Skeletal muscle tissue (tissue), 4 donors: Measurements from ENCODE around the gene SREK1IP1. TPM values are rescaled to one million over a fixed set of nuclear protein-coding genes. Genes with fewer than 3 reads are reported as not detected.

Experiments used
- H3K27ac ChIP-seq: one replicate; pipeline ENCODE4 v1.7.0; 2013; ENCODE audit warnings: mild to moderate bottlenecking, low read depth, low read length, inconsistent platforms
- H3K27me3 ChIP-seq, 3 donors: one replicate each; pipeline ENCODE4 v1.7.0; 2013; ENCODE audit warnings: low read length in 3 of 3; ENCODE audit not compliant: control insufficient read depth in 3 of 3, insufficient read depth in 3 of 3
- H3K36me3 ChIP-seq, 3 donors: one replicate each; pipeline ENCODE4 v1.7.0; 2013; ENCODE audit warnings: low read length in 3 of 3; ENCODE audit not compliant: control insufficient read depth in 3 of 3, insufficient read depth in 3 of 3
- H3K4me1 ChIP-seq, 3 donors: one replicate each; pipeline ENCODE4 v1.7.0; 2013; ENCODE audit warnings: low read length in 3 of 3, mild to moderate bottlenecking in 3 of 3; ENCODE audit not compliant: control insufficient read depth in 3 of 3, insufficient read depth in 3 of 3
- H3K4me3 ChIP-seq, 3 donors: one replicate each; pipeline ENCODE4 v1.7.0; 2013; ENCODE audit warnings: low read length in 3 of 3
- H3K9ac ChIP-seq, 3 donors: one replicate each; pipeline ENCODE4 v1.7.0; 2013; ENCODE audit warnings: low read length in 3 of 3, mild to moderate bottlenecking in 3 of 3, moderate library complexity in 2 of 3, low read depth in 1 of 3
- H3K9me3 ChIP-seq, 3 donors: one replicate each; pipeline ENCODE4 v1.7.0; 2013; ENCODE audit warnings: low read length in 3 of 3; ENCODE audit not compliant: control insufficient read depth in 3 of 3
- total RNA-seq: library from RNA; depleted of rRNA; stranded (reverse); fragments of >200 nt; gene quantifications from one replicate; pipeline ENCODE4 v1.2.3, GENCODE V29; 2014
- donor health status: Osteomylitis.

Gene SREK1IP1
- 5.7 TPM for total RNA-seq

- no peaks in the 10 kb centered on the region for H3K9me3 ChIP-seq
- H3K36me3 ChIP-seq, result peaks cover 0 to 8% (median 0%) of the 10 kb centered on the region in 3 donors
- peak within 1 kb of the TSS; percentile 92 to 95 (median 95) for H3K4me3 ChIP-seq
- peaks cover 18 to 45% (median 34%) of the 10 kb centered on the region in 3 donors for H3K4me1 ChIP-seq
- H3K9ac ChIP-seq, result peak within 1 kb of the TSS; percentile 94 to 98 (median 97)
- H3K27me3 ChIP-seq, result no peaks in the 10 kb centered on the region
- H3K27ac ChIP-seq, result peak within 1 kb of the TSS; percentile 91
Observed at GRCh38 chr5:64768358-64769312, at the start of gene SREK1IP1, which contains the start of gene CWC27. Gene SREK1IP1, minus strand, starts transcription at chr5:64768691. Its CDS starts 174 bp downstream, at chr5:64768517. Gene CWC27, plus strand, starts transcription at chr5:64768930. Its CDS starts 217 bp downstream, at chr5:64769147.

- Histone ChIP-seq H3K4me1 (no peaks in the 10 kb centered on the region), H3K27ac (no peak overlapping the region)
Observed at GRCh38 chr5:64818245-64818644, 49.8 kb upstream of the SREK1IP1 start.

GRCh38 chr5:64814073-64814472 is 45.6 kb upstream of the SREK1IP1 start:
- Histone ChIP-seq H3K36me3 (peaks cover 0 to 2% (median 0%) of the 10 kb centered on the region in 3 donors), H3K27ac (no peak overlapping the region), H3K9ac (no peak overlapping the region), H3K9me3 (no peaks in the 10 kb centered on the region), H3K4me1 (no peaks in the 10 kb centered on the region), H3K27me3 (no peaks in the 10 kb centered on the region), H3K4me3 (no peak overlapping the region)

More at GRCh38 chr5:64818245-64818644, 49.8 kb upstream of the SREK1IP1 start:
- no peak overlapping the region for H3K9ac ChIP-seq
- peaks cover 0 to 2% (median 0%) of the 10 kb centered on the region in 3 donors for H3K36me3 ChIP-seq
- no peak overlapping the region for H3K4me3 ChIP-seq
- H3K9me3 ChIP-seq, result no peaks in the 10 kb centered on the region
- H3K27me3 ChIP-seq, result no peaks in the 10 kb centered on the region

- Histone ChIP-seq H3K4me3 (no peak overlapping the region), H3K9me3 (no peaks in the 10 kb centered on the region), H3K9ac (no peak overlapping the region), H3K36me3 (peaks cover 0 to 2% (median 0%) of the 10 kb centered on the region in 3 donors), H3K27ac (no peak overlapping the region), H3K4me1 (no peaks in the 10 kb centered on the region), H3K27me3 (no peaks in the 10 kb centered on the region)
Observed at GRCh38 chr5:64811050-64811640, 42.7 kb upstream of the SREK1IP1 start.

GRCh38 chr5:64807520-64807919 is 39.0 kb upstream of the SREK1IP1 start:
- Histone ChIP-seq H3K27me3 (no peaks in the 10 kb centered on the region), H3K4me1 (no peaks in the 10 kb centered on the region), H3K4me3 (no peak overlapping the region), H3K27ac (no peak overlapping the region), H3K9ac (no peak overlapping the region), H3K9me3 (no peaks in the 10 kb centered on the region), H3K36me3 (peaks cover 0 to 10% (median 4%) of the 10 kb centered on the region in 3 donors)

GRCh38 chr5:64806537-64806936 is 38.0 kb upstream of the SREK1IP1 start:
- H3K9ac ChIP-seq, result no peak overlapping the region
- H3K9me3 ChIP-seq, result no peaks in the 10 kb centered on the region
- H3K27ac ChIP-seq, result no peak overlapping the region
- no peaks in the 10 kb centered on the region for H3K4me1 ChIP-seq
- H3K4me3 ChIP-seq, result no peak overlapping the region
- H3K27me3 ChIP-seq, result no peaks in the 10 kb centered on the region
- peaks cover 4 to 10% (median 4%) of the 10 kb centered on the region in 3 donors for H3K36me3 ChIP-seq

GRCh38 chr5:64800926-64801325 is 32.4 kb upstream of the SREK1IP1 start:
- Histone ChIP-seq H3K9me3 (no peaks in the 10 kb centered on the region), H3K4me1 (no peaks in the 10 kb centered on the region), H3K36me3 (peaks cover 4 to 16% (median 4%) of the 10 kb centered on the region in 3 donors), H3K27ac (no peak overlapping the region), H3K9ac (no peak overlapping the region), H3K4me3 (no peak overlapping the region), H3K27me3 (no peaks in the 10 kb centered on the region)

- Histone ChIP-seq H3K27ac (no peak overlapping the region), H3K27me3 (no peaks in the 10 kb centered on the region), H3K9me3 (no peaks in the 10 kb centered on the region), H3K4me1 (no peaks in the 10 kb centered on the region), H3K4me3 (no peak overlapping the region), H3K9ac (no peak overlapping the region), H3K36me3 (peaks cover 0 to 8% (median 0%) of the 10 kb centered on the region in 3 donors)
Observed at GRCh38 chr5:64796301-64796700, 27.8 kb upstream of the SREK1IP1 start.

- H3K4me3 ChIP-seq, result no peak overlapping the region
- no peaks in the 10 kb centered on the region for H3K4me1 ChIP-seq
- no peak overlapping the region for H3K27ac ChIP-seq
Observed at GRCh38 chr5:64794053-64794770, 25.7 kb upstream of the SREK1IP1 start.

More at GRCh38 chr5:64794053-64794770, 25.7 kb upstream of the SREK1IP1 start:
- Histone ChIP-seq H3K27me3 (no peaks in the 10 kb centered on the region), H3K9me3 (no peaks in the 10 kb centered on the region), H3K36me3 (peaks cover 2 to 4% (median 3%) of the 10 kb centered on the region in 3 donors), H3K9ac (no peak overlapping the region)
